KMS-11 (cell line): Measurements from ENCODE around the gene POP5.

ENCODE experiments used
- H2AFZ ChIP-seq: fragments of 200-600 bp; sonication (generic); 2 replicates; pipeline ENCODE4 v1.6.1; 2016; ENCODE audit warnings: antibody characterized with exemption, mixed run types, low read depth
- H3K27ac ChIP-seq: fragments of 200-600 bp; sonication (generic); 2 replicates; pipeline ENCODE4 v1.6.1; 2016; ENCODE audit warnings: mild to moderate bottlenecking, mixed run types
- H3K27me3 ChIP-seq: fragments of 200-600 bp; sonication (generic); 2 replicates; pipeline ENCODE4 v1.6.1; 2017; ENCODE audit warnings: mild to moderate bottlenecking, low read depth, mixed run types, moderate library complexity; ENCODE audit not compliant: insufficient read depth
- H3K36me3 ChIP-seq: fragments of 200-600 bp; sonication (generic); 2 replicates; pipeline ENCODE4 v1.6.1; 2017; ENCODE audit warnings: mild to moderate bottlenecking, mixed run types; ENCODE audit not compliant: insufficient read depth
- H3K4me1 ChIP-seq: fragments of 200-600 bp; sonication (generic); 2 replicates; pipeline ENCODE4 v1.6.1; 2016; ENCODE audit warnings: mild to moderate bottlenecking, low read depth, mixed run types; ENCODE audit not compliant: poor library complexity, severe bottlenecking
- H3K4me2 ChIP-seq: fragments of 200-600 bp; sonication (generic); 2 replicates; pipeline ENCODE4 v1.7.0; 2016; ENCODE audit warnings: mild to moderate bottlenecking, mixed run types
- H3K4me3 ChIP-seq: fragments of 200-600 bp; sonication (generic); IDR thresholded peaks from 2 replicates; pipeline ENCODE4 v1.6.1; 2017; ENCODE audit warnings: low read depth, low read length, mixed read lengths; ENCODE audit not compliant: insufficient read depth
- H3K79me2 ChIP-seq: fragments of 200-600 bp; sonication (generic); 2 replicates; pipeline ENCODE4 v1.6.1; 2016; ENCODE audit warnings: low read depth, mixed run types; ENCODE audit not compliant: insufficient read depth
- H3K9ac ChIP-seq: fragments of 200-600 bp; sonication (generic); 2 replicates; pipeline ENCODE4 v1.6.1; 2016; ENCODE audit warnings: mild to moderate bottlenecking, mixed run types
- H4K20me1 ChIP-seq: fragments of 200-600 bp; sonication (generic); 2 replicates; pipeline ENCODE4 v1.6.1; 2016; ENCODE audit warnings: mild to moderate bottlenecking, mixed run types; ENCODE audit not compliant: insufficient read depth
- CTCF ChIP-seq: fragments of 200-600 bp; sonication (generic); conservative IDR thresholded peaks from 2 replicates; pipeline ENCODE4 v1.6.1; 2017; ENCODE audit warnings: low read depth, mild to moderate bottlenecking, antibody characterized with exemption, low read length, moderate library complexity, mixed read lengths

The POP5 gene

DNA sequence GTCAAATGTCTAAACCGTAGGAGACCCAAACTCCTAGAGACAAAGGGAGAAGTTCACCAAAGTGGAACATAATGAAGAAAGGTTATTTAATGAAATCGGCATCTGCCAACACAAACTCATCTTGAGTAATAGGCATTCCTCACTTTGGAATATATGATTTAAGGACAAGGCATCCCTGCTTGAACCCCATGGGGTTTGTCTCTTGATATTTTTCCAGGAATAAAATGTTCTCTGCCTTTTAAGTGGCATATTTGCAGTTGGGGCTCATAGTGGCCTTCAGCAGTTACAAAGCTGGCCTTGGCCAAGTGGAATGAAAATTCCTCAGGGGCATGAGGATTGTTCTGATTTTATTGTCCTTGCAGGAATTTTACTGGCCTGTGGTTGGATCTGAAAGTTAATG is 7.1 kb downstream of the POP5 start:
- no peak for TF ChIP-seq CTCF
- Histone ChIP-seq H3K4me2 (no peak overlapping the region), H4K20me1 (no peaks in the 10 kb centered on the region), H3K27ac (no peak overlapping the region), H3K4me1 (peaks cover 4% of the 10 kb centered on the region), H2AFZ (no peak overlapping the region), H3K36me3 (peaks cover 5% of the 10 kb centered on the region; the same call in 1 of the 2 replicates), H3K27me3 (no peaks in the 10 kb centered on the region), H3K79me2 (no peaks in the 10 kb centered on the region), H3K9ac (no peak overlapping the region), H3K4me3 (no peak overlapping the region)

DNA sequence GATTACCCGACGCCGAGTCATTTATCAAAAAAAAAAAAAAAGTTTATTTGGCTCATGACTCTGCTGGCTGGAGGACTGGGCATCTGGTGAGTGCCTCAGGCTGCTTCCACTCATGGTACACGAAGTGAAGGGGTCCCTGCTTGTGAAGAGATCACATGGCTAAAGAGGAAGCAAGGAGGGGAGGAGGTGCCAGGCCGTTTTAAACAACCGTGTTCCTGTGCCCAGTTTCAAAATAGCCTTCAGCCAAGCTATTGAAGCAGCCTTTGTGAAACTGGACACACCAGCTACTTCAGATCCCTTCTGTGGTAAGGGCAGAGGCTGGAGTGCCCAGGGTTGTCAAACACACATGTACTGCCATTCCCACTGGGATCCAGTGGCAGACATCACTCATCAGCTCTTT is 7.6 kb downstream of the POP5 start:
- no peak for TF ChIP-seq CTCF
- no peak overlapping the region for H3K4me3 ChIP-seq
- H3K9ac ChIP-seq, result no peak overlapping the region
- H3K27me3 ChIP-seq, result no peaks in the 10 kb centered on the region
- peaks cover 5% of the 10 kb centered on the region; the same call in 1 of the 2 replicates for H3K36me3 ChIP-seq
- H4K20me1 ChIP-seq, result no peaks in the 10 kb centered on the region
- H3K4me2 ChIP-seq, result no peak overlapping the region
- no peaks in the 10 kb centered on the region for H3K79me2 ChIP-seq
- no peaks in the 10 kb centered on the region for H3K4me1 ChIP-seq
- H3K27ac ChIP-seq, result no peak overlapping the region
- H2AFZ ChIP-seq, result no peak overlapping the region

GRCh38 chr12:120571299-120571698 is 9.9 kb downstream of the POP5 start:
- Histone ChIP-seq H3K79me2 (no peaks in the 10 kb centered on the region), H3K4me1 (no peaks in the 10 kb centered on the region), H3K4me2 (no peak overlapping the region), H3K4me3 (no peak overlapping the region), H3K27me3 (no peaks in the 10 kb centered on the region), H4K20me1 (no peaks in the 10 kb centered on the region), H3K36me3 (peaks cover 3% of the 10 kb centered on the region; the same call in 1 of the 2 replicates), H3K9ac (no peak overlapping the region), H3K27ac (no peak overlapping the region), H2AFZ (no peak overlapping the region)
- TF ChIP-seq CTCF, result no peak

DNA sequence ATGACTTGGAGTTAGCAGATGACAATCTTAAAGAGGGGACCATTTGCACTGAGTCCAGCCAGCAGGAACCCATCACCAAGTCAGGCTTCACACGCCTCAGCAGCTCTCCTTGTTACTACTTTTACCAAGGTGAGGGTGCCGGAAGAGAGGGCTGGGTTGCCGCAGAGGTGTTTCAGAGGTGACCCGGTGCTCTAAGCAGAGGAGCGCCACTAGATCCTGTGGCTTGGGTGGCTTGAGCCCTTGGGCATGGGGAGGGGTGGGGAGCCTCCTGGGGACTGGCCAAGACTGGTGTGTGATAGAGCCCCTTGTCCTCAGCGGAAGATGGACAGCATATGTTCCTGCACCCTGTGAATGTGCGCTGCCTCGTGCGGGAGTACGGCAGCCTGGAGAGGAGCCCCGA is 17.7 kb downstream of the POP5 start:
- H3K27me3 ChIP-seq, result no peaks in the 10 kb centered on the region
- H2AFZ ChIP-seq, result no peak overlapping the region
- no peaks in the 10 kb centered on the region for H4K20me1 ChIP-seq
- H3K79me2 ChIP-seq, result peaks cover 4% of the 10 kb centered on the region; the same call in 1 of the 2 replicates
- H3K4me1 ChIP-seq, result no peaks in the 10 kb centered on the region
- no peak overlapping the region for H3K9ac ChIP-seq
- H3K36me3 ChIP-seq, result peaks cover 10% of the 10 kb centered on the region; the same call in 1 of the 2 replicates
- H3K4me2 ChIP-seq, result no peak overlapping the region
- no peak overlapping the region for H3K27ac ChIP-seq
- no peak overlapping the region for H3K4me3 ChIP-seq
- TF ChIP-seq CTCF, result no peak
